NT2/D1 (cell line): Measurements from ENCODE around the gene UBL4A.

Experiments
- DNase-seq: peaks from one replicate; pipeline ENCODE4 v3.0.0-alpha.2; 2011; ENCODE audit warnings: low read depth, low spot score
- H3K27me3 ChIP-seq: 2 replicates; pipeline ENCODE4 v1.6.0; 2011; ENCODE audit warnings: mild to moderate bottlenecking; ENCODE audit not compliant: insufficient read length, insufficient read depth
- H3K36me3 ChIP-seq: 2 replicates; pipeline ENCODE4 v1.6.1; 2011; ENCODE audit warnings: mild to moderate bottlenecking, low read length, mixed read lengths; ENCODE audit not compliant: insufficient read depth, insufficient read length
- H3K4me1 ChIP-seq: 2 replicates; pipeline ENCODE4 v1.5.1; 2011; ENCODE audit not compliant: insufficient read depth, insufficient read length
- H3K4me3 ChIP-seq: 2 replicates; pipeline ENCODE4 v1.5.1; 2011; ENCODE audit warnings: low read depth; ENCODE audit not compliant: insufficient read length
- H3K9ac ChIP-seq: 2 replicates; pipeline ENCODE4 v1.6.0; 2011; ENCODE audit warnings: low read depth; ENCODE audit not compliant: insufficient read length
- H3K9me3 ChIP-seq: 2 replicates; pipeline ENCODE4 v1.5.1; 2011; ENCODE audit warnings: mild to moderate bottlenecking, low read length; ENCODE audit not compliant: insufficient read depth
- SUZ12 ChIP-seq: IDR thresholded peaks from 2 replicates; pipeline ENCODE4 v1.6.1; 2011; ENCODE audit not compliant: insufficient read length, insufficient read depth; ENCODE audit errors: extremely low read depth
- YY1 ChIP-seq: IDR thresholded peaks from 2 replicates; pipeline ENCODE4 v1.6.1; 2011; ENCODE audit not compliant: insufficient read length, insufficient read depth
- ZNF274 ChIP-seq: IDR thresholded peaks from 2 replicates; pipeline ENCODE4 v1.6.1; 2011; ENCODE audit warnings: mild to moderate bottlenecking, low read depth, low read length

Gene UBL4A

GRCh38 chrX:154515090-154515965 is 28.9 kb upstream of the UBL4A start:
- Histone ChIP-seq H3K4me1 (no peaks in the 10 kb centered on the region), H3K9ac (peak overlapping the region; percentile 80), H3K27me3 (no peaks in the 10 kb centered on the region), H3K36me3 (no peaks in the 10 kb centered on the region), H3K9me3 (no peaks in the 10 kb centered on the region), H3K4me3 (peak overlapping the region; percentile 62)
- DNase-seq, result no peak
- TF ChIP-seq YY1 (no peak), SUZ12 (no peak), ZNF274 (no peak)

GRCh38 chrX:154513716-154514115 is 27.3 kb upstream of the UBL4A start:
- Histone ChIP-seq H3K4me3 (no peak overlapping the region), H3K9me3 (no peaks in the 10 kb centered on the region), H3K36me3 (peaks cover 5% of the 10 kb centered on the region), H3K27me3 (no peaks in the 10 kb centered on the region), H3K4me1 (no peaks in the 10 kb centered on the region), H3K9ac (no peak overlapping the region)
- TF ChIP-seq ZNF274, result no peak
- TF ChIP-seq SUZ12, result no peak
- no peak for TF ChIP-seq YY1
- DNase-seq, result no peak

DNA sequence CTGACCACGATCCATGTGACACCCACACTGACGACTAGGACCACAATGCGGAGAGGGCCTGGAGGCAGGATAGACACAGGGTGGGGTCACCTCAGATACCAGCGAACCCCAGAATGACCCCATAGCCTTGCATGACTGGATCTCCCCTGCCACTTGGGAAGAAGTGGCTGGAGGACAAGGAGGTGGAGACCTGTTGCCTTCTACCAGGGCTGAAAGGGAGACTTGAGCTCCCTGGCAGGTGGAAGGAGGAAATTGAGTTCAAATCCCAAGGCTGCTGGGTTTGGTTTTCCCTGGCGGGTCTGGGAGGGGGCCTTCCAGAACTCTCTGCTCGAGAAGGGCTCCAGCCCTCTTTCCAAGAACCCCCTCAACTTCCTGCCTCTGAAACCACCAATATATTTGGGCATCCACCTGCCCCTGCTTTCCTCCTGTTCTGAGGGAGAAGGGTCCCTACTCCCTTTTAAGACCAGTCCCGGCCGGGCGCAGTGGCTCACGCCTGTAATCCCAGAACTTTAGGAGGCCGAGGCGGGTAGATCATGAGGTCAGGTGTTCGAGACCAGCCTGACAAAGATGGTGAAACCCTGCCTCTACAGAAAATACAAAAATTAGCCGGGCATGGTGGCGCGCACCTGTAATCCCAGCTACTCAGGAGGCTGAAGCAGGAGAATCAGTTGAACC is 26.6 kb upstream of the UBL4A start:
- Histone ChIP-seq H3K9ac (no peak overlapping the region), H3K36me3 (peaks cover 5% of the 10 kb centered on the region), H3K4me1 (no peaks in the 10 kb centered on the region), H3K4me3 (no peak overlapping the region), H3K27me3 (no peaks in the 10 kb centered on the region), H3K9me3 (no peaks in the 10 kb centered on the region)
- no peak for DNase-seq
- no peak for TF ChIP-seq ZNF274
- no peak for TF ChIP-seq SUZ12
- TF ChIP-seq YY1, result no peak

- no peak overlapping the region for H3K4me3 ChIP-seq
- no peaks in the 10 kb centered on the region for H3K4me1 ChIP-seq
- H3K36me3 ChIP-seq, result peaks cover 10% of the 10 kb centered on the region
- TF ChIP-seq SUZ12, result no peak
- TF ChIP-seq ZNF274, result no peak
- TF ChIP-seq YY1, result no peak
- no peak for DNase-seq
- H3K9ac ChIP-seq, result no peak overlapping the region
- no peaks in the 10 kb centered on the region for H3K27me3 ChIP-seq
- H3K9me3 ChIP-seq, result no peaks in the 10 kb centered on the region
Measured at GRCh38 chrX:154511761-154512160, 25.3 kb upstream of the UBL4A start.

GRCh38 chrX:154509455-154509854 is 23.0 kb upstream of the UBL4A start:
- Histone ChIP-seq H3K9ac (no peak overlapping the region), H3K4me3 (no peak overlapping the region), H3K4me1 (peaks cover 3% of the 10 kb centered on the region), H3K9me3 (no peaks in the 10 kb centered on the region), H3K36me3 (peaks cover 10% of the 10 kb centered on the region), H3K27me3 (no peaks in the 10 kb centered on the region)
- DNase-seq, result no peak
- no peak for TF ChIP-seq YY1
- TF ChIP-seq ZNF274, result no peak
- no peak for TF ChIP-seq SUZ12

- Histone ChIP-seq H3K27me3 (no peaks in the 10 kb centered on the region), H3K4me3 (no peak overlapping the region), H3K36me3 (peaks cover 10% of the 10 kb centered on the region), H3K9ac (no peak overlapping the region), H3K9me3 (no peaks in the 10 kb centered on the region), H3K4me1 (peaks cover 3% of the 10 kb centered on the region)
- no peak for TF ChIP-seq SUZ12
- no peak for TF ChIP-seq YY1
- TF ChIP-seq ZNF274, result no peak
- no peak for DNase-seq
Measured at GRCh38 chrX:154508384-154508745, 21.9 kb upstream of the UBL4A start.

DNA sequence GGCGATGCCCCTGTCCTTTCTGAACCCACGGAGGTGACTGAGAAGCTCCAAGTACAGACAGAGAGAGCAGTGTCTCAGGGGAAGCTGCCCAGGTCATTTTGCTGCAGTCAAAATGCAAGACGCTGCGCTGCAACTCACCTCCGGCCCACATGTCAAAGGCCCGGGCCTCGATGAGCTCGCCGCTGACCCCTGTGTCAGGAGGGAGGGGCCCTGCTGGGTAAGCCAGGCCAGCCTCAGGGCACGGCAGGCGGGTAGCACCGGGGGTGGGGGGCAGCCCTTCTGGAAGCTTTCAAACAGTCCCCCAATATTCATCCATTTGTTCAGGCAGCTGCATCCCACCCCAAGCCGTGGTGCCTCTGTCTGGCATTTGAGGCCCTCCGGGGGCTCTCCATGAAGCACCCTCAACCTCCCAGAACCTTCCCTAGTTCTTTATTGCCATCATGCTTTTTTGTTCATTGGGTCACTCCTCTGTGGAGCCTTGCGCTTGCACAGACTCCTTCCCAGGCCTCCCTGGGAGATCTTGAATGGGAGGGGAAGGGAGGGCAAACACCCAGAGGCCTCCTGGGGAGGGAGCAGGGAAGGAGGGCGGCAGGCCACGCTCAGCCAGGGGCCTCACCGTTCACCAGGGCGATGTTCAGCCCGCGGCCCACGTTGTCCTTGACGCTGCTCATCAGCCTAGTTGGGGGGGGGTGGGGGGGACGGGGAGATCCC is 21.4 kb upstream of the UBL4A start:
- no peaks in the 10 kb centered on the region for H3K9me3 ChIP-seq
- TF ChIP-seq ZNF274 (no peak), SUZ12 (no peak), YY1 (no peak)
- peaks cover 10% of the 10 kb centered on the region for H3K36me3 ChIP-seq

More for the DNA sequence above, 21.4 kb upstream of the UBL4A start:
- no peaks in the 10 kb centered on the region for H3K27me3 ChIP-seq
- no peak overlapping the region for H3K4me3 ChIP-seq
- H3K4me1 ChIP-seq, result peaks cover 3% of the 10 kb centered on the region
- no peak overlapping the region for H3K9ac ChIP-seq
- no peak for DNase-seq
